Retina (tissue), 1 donor: ENCODE measurements around the gene RAX.

Source experiments
- DNase-seq: peaks from one replicate; pipeline ENCODE4 v3.0.0-alpha.2; 2016

The RAX gene

GRCh38 chr18:59272891-59273758 lies at the start of gene RAX:
RAX (minus strand) TSS chr18:59273454; CDS start chr18:59273206, 248 bp downstream.
- DNase-seq: peak; percentile 98

GRCh38 chr18:59318460-59319050 lies 45.3 kb upstream of the RAX start, which contains the start of gene CPLX4:
CPLX4 (minus strand) TSS chr18:59318649; CDS start chr18:59318462, 187 bp downstream.
- peak; percentile 46 for DNase-seq

- no peak for DNase-seq
Observed at GRCh38 chr18:59311631-59312030, 38.4 kb upstream of the RAX start.

GRCh38 chr18:59308938-59309260 lies 35.6 kb upstream of the RAX start:
- DNase-seq: no peak

GRCh38 chr18:59308248-59308937 lies 35.1 kb upstream of the RAX start:
- peak; percentile 96 for DNase-seq

GRCh38 chr18:59306640-59307039 lies 33.4 kb upstream of the RAX start:
- peak; percentile 71 for DNase-seq

- peak; percentile 43 for DNase-seq
Observed at GRCh38 chr18:59305295-59305694, 32.0 kb upstream of the RAX start.

GRCh38 chr18:59303656-59304195 lies 30.5 kb upstream of the RAX start:
- peak; percentile 79 for DNase-seq

GRCh38 chr18:59303006-59303405 lies 29.8 kb upstream of the RAX start:
- DNase-seq: peak; percentile 53

- peak; percentile 69 for DNase-seq
Observed at GRCh38 chr18:59301929-59302328, 28.7 kb upstream of the RAX start.

GRCh38 chr18:59300676-59301285 lies 27.5 kb upstream of the RAX start:
- no peak for DNase-seq

- peak; percentile 26 for DNase-seq
Observed at GRCh38 chr18:59298871-59299270, 25.6 kb upstream of the RAX start.

GRCh38 chr18:59293317-59293716 lies 20.1 kb upstream of the RAX start:
- DNase-seq: no peak

- peak; percentile 71 for DNase-seq
Observed at GRCh38 chr18:59286341-59286740, 13.1 kb upstream of the RAX start.

- no peak for DNase-seq
Observed at GRCh38 chr18:59282341-59282740, 9.1 kb upstream of the RAX start.

- no peak for DNase-seq
Observed at GRCh38 chr18:59279722-59280121, 6.5 kb upstream of the RAX start.

GRCh38 chr18:59279193-59279592 lies 5.9 kb upstream of the RAX start:
- no peak for DNase-seq

GRCh38 chr18:59278793-59279192 lies 5.5 kb upstream of the RAX start:
- no peak for DNase-seq

GRCh38 chr18:59276047-59276446 lies 2.8 kb upstream of the RAX start:
- DNase-seq: peak; percentile 64

GRCh38 chr18:59275406-59275949 lies 2.2 kb upstream of the RAX start:
- DNase-seq: no peak

- no peak for DNase-seq
Observed at GRCh38 chr18:59274533-59274928, 1.3 kb upstream of the RAX start.

- DNase-seq: peak; percentile 88
Observed at GRCh38 chr18:59273759-59274532, 692 bp upstream of the RAX start.
